HT1080 (cell line): Measurements from ENCODE around the gene TRANK1. TPM values are rescaled to one million over a fixed set of nuclear protein-coding genes. Genes with fewer than 3 reads are reported as not detected.
"Not testable (repeated sequence)": the region's sequence is repeated elsewhere in the genome, so short reads cannot be mapped to it uniquely, and the experiment has no call there.

Experiments
- DNase-seq: peaks from one replicate; pipeline ENCODE4 v3.0.0-alpha.2; 2015; ENCODE audit warnings: low read depth
- total RNA-seq: library from RNA; depleted of rRNA; stranded (reverse); fragments of >200 nt; shearing (Covaris generic); gene quantifications from 2 replicates; pipeline ENCODE4 v1.2.3, GENCODE V29; 2014

The TRANK1 gene
- total RNA-seq, 1 experiment from 2014 or later = 1.4 TPM

DNA sequence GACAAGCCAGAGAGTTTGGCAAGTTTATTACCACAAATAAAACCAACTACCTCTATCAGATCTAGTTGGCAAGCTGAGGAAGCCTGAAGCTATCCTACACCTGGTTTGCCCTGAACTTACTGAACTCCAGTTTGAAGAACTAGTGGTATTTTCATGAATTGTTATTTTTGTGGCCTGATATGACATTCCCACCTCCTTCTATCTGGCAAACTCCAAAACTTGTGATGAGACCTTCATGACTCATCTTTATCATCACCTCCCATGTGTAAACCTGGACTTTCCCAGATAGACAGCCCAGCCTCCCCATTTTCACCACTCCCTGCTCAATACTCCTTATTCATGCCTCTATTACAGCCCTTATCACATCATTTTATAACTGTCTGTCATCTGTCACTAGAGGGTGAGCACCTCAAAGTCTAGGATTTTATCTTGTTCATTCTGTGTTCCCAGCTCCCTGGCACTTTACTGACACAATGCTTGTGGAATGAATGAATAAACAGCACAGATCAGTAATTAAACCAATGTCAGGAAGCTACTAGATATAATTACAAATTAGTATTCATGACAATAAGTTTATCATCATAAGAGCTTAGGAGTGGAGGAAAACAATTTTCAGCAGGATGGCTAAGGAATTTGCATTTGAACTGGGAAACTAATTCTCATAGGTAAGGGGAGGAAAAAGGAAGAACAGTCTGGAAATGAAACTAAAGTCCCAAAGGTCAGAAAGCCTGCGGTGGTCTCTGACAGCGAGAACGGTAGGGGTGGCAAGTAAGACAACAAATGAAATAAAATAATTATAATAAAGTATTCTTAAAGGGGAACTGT is 13.2 kb upstream of the TRANK1 start:
- DNase-seq = peak; percentile 56

DNA sequence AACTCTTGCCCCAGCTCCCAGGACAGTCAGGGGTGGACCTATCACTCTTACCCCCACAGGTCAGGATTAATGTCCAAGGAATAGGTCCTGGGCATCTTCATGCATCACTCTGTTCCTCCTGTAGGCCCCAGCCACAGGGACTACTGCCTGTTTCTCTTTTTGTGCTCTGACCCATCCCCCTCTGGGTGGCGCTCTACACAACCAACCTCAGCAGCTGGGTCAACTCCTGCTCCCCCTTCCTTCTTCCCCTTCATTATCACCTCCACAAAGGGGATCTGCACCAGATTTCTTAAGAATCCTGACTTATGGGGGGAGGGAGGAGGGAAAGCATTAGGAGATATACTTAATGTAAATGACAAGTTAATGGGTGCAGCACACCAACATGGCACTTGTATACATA is 12.2 kb upstream of the TRANK1 start:
- DNase-seq = no peak

DNA sequence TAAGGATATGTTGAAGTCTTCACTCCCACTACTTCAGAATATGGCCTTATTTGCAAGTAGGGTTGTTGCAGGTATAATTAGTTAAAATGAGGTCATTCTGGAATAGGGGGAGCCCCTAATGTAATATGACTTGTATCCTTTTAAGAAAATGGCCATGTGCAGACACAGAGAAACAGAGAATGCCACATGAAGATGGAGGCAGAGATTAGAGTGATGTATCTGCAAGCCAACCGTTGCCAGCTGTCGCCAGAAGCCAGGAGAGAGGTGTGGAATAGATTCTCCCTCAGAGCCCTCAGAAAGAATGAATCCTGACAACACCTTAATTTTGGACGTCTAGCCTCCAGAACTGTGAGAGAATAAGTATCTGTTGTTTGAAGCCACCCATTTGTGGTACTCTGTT is 11.3 kb upstream of the TRANK1 start:
- DNase-seq = no peak

DNA sequence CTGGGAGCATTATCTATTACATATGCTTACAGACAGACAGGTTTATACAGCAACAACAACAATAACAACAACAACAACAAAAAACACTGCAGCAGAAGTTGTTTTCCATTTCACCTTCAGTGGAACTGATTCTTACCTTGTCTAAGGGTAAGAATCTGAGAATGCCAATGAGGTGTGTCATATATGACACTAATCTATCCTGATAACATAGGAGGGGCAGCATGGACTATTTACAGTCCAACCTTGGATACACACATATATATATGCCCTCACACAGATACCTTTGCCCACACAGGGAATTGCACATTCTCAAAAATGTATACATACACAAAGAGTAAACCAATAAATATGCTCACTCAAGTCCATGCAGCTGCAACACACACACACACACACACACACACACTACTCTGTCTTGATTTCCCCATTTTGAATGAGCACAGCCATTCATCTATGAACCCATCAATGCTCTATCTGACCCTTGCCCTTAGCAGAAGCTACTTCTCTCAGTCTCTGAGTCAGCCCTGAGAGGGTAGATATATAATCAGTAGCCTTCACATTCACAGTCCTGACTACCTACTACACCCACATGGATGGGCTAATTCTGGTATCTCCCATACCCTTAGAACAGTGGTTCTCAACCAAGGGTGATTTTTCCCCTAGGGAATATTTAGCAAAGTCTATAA is 9.7 kb upstream of the TRANK1 start:
- no peak for DNase-seq

DNA sequence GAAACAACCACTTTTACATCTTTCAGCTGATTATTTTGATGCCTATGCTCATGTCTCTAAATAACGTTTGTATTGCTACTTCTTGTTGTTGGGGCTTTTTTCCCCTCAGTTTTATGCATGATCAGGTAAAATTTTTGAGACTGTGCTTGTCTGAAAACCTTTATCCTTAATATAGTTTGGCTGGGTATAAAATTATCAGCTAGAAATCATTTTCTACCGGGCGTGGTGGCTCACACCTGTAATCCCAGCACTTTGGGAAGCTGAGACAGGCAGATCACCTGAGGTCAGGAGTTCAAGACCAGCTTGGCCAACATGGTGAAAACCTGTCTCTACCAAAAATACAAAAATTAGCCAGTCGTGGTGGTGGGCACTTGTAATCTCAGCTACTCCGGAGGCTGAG is 3.0 kb upstream of the TRANK1 start:
- not testable (repeated sequence) for DNase-seq

DNA sequence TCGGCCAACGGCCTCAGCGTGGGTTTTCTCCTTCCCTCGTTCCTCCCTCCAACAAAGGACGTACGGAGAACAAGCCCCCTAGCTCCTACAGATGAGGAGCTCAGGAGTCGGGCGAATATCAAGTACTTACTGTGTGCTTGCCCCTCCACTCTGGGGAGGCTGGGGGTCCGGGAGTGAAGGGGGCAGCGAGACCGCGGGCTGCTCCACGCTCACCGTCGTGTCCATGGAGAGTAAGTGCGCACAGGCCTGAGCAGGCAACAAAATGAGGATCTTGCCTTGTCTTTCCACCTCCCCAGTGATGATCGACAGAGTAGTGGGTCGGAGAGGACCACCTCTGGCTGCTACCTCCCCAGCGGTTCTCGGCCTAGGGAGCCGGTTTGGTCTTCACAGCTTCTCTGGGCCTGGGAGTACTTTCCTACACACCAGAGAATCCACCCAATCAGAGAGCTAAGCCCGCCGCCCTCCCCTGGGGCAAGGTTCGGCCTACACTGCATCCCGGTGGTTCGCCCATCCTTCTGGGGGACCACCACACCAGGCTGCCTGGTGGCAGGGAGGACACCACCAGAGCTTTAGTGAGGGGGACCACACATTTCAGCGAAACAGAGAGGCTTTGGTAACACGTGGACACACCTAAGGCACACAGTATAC is 603 bp upstream of the TRANK1 start:
- DNase-seq = no peak

GRCh38 chr3:36944012-36944640 is 728 bp downstream of the TRANK1 start:
- no peak for DNase-seq

DNA sequence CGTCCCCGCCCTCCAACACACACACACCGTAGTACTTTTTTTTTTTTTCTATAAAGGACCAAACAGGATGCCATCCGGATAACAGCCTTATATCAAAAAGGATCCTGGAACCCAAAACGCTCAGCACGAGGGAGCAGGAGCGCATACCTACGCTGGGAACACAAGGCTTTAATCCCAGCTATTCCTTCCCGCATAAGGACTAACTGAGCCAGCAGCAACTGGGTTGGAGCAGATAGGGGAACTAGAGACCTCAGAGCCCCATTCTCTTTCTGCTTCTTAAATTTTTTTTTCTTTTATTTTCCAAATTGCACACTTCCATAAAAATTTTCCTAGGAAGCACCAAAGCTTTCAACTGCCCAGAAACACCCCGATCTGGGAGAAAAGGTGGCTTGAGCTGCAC is 1.3 kb downstream of the TRANK1 start:
- DNase-seq = no peak

- no peak for DNase-seq
Observed at GRCh38 chr3:36942638-36943248, 2.1 kb downstream of the TRANK1 start.

GRCh38 chr3:36941658-36942057 is 3.2 kb downstream of the TRANK1 start:
- no peak for DNase-seq

DNA sequence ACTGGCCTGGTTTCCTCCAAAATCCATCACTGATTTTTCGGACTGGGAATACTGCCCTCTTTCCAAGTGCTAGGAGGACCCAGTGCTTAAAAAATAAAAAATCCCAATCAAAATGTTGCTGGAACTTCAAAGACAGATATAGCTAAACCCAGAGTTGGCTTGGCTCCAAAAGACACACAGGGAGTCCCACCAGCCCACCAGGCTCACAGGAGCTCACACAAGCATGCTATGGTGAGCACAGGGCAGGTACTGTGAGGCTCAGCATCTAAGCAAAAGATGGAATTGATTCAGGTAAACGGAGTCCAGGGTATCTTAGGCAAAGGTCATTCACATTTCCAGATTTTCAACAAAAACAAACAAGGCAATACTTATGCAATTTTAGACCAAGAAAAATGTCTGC is 3.7 kb downstream of the TRANK1 start:
- DNase-seq = no peak

GRCh38 chr3:36937492-36937891 is 7.4 kb downstream of the TRANK1 start:
- no peak for DNase-seq

DNA sequence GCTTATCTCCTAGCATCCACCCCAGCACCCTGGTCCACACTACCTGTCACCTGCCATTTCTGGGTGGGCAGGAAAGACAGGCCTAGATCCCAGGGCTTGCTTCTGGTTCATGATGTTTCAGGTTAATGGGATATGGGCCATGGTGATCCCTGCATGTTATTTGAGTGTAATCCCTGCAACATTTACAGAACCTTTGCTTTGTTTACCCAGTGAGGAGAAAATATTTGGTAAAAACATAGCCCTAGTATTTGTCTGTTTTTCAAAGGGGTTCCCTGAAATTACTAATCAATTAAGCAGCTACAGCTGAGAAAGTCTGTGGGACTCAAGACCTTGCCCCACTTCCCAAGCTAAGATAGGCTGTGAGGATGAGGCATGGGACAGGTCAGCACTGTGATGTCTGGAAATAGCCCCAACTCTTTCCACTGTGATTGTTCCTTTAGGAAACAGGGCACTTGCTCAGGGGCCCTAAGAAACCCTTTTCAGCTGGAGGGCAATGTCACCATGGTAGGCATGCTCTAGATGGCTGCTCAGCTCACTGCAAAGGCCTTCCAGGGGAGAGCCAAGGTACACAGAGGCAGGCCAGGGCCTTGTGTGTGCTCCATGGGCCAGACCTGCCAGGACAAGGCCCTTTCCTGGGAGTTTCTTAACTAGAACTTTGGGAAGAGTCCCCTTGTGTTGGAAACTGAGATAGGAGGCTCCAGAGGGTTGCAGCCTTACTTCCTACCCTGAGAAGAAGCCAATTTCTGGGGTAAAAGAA is 11.1 kb downstream of the TRANK1 start:
- no peak for DNase-seq

DNA sequence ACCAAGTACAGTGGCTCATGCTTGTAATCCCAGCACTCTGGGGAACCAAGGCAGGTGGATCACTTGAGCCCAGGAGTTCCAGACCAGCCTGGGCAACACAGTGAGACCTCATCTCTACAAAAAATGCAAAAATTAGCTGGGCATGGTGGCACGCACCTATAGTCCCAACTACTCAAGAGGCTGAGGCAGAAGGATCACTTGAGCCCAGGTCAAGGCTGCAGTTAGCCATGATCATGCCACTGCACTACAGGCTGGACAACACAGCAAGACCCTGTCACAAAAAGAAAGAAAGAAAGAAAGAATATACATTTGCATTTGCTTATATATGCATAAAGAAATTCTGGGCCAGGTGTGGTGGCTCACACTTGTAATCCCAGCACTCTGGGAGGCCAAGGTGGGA is 13.4 kb downstream of the TRANK1 start:
- DNase-seq = not testable (repeated sequence)

GRCh38 chr3:36928220-36928619 is 16.6 kb downstream of the TRANK1 start:
- DNase-seq = no peak

DNA sequence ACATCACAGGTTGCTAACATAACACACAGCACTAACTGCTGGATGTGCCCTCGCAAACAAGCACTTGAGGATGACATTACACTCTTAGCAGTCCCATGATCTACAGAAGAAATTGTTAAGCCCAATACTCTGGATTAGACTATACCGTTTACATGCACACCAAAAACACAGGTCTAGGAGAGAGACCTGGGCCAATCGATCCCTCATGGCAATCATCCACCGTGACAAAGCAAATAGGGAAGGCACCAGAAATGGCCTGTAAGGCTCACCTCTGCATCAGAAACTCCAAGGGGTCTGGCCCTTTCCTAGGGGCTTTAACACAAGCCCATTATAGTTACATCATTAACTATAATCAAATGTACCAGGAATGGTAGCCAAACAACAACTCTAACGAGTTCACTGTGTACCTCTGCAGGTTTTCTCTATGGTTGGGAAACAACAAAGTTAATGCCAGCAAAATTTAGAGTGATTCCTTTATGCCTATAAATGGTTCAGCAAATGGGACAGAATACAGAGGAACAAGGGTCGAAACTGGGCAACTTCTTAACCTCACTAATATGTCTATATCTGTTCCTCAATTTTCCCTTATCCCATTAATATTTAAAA is 18.5 kb downstream of the TRANK1 start:
- no peak for DNase-seq

DNA sequence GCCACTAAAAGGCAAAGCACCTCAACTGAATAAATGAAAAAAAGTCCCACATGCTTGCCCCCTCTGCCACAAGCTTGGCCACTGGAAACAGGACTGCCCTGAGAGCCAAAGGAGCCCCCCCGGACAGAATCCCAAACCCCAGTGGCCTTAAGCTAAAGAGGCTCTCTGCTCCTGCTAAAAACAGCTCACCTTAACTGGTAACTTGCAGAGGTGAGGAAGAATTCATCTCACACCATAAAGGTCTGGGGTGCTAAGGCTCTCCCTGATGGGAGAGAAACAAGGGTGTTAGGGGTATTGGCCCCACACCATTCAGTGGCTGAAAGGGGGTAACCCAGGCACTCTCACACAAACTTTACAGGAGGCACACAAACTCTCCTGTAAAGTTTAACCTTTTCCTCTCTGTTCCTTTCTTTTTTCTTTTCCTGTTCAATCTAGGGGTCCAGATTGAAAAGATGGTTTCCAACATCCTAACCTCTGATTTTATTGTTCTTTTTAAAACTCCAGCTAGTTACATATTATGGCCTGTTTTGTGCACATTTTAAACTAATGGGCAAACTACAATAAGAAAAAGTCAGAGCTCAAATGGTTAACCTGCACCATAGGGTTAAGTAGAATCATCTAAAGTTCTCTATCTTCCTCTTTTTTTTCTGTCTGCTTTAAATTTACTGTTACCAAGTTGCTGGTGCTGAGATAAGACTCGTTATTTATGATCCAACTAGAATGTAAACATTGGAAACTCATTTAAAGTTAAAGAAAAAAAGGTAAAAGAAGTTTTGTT is 19.9 kb downstream of the TRANK1 start:
- no peak for DNase-seq

DNA sequence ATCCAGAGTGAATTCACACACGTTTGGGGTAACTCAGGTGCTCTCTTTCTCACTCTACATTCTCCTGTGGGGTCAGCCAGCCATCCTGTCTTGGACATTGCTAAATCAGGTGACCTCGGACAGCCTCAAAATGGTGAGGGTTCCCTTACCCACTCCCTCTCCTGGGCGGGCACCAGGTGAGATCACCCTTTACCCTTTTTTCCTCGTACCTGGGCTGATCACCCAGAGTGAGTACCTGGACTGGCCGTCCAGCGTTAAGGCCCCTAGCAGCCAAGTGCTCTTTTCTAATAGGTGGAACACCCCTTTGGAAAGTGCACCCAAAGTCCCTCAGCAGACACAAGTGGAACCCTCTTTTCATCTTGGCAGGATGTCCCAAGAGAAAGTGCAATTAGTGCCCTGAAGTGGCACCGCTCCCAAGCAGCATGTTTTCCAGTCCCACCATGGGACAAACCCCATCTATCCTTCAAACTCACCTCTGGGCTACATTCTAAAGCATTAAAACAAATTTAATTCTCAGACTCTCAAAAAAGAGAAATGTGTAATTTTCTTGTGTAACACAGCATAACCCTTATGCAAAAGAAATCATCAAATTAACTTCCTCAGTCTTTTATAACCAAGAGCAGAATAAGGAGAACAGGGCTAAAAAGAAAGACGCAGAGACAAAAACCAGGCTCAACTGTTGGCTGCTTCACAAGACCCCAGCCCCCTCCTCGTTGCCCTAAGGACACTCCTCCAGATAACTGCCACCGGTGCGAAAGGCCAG is 20.7 kb downstream of the TRANK1 start:
- no peak for DNase-seq

GRCh38 chr3:36923523-36923943 is 21.3 kb downstream of the TRANK1 start:
- DNase-seq = peak; percentile 30
